GM19193 (cell line): ENCODE data around the gene TMEM115.

Experiments used
- POLR2A ChIP-seq: IDR thresholded peaks from 4 replicates; pipeline ENCODE4 v1.6.1; 2011; ENCODE audit not compliant: insufficient read depth, insufficient read length; ENCODE audit errors: extremely low read depth

TMEM115 gene

GRCh38 chr3:50322115-50322385 is 37.3 kb downstream of the TMEM115 start:
- TF ChIP-seq POLR2A, result no peak

- peak; percentile 58 for TF ChIP-seq POLR2A
Measured at GRCh38 chr3:50321336-50322114, 37.8 kb downstream of the TMEM115 start.

GRCh38 chr3:50320853-50321335 is 38.4 kb downstream of the TMEM115 start:
- no peak for TF ChIP-seq POLR2A

GRCh38 chr3:50319894-50320625 is 39.3 kb downstream of the TMEM115 start:
- no peak for TF ChIP-seq POLR2A

GRCh38 chr3:50319181-50319893 is 40.0 kb downstream of the TMEM115 start:
- TF ChIP-seq POLR2A, result no peak

GRCh38 chr3:50318615-50319014 is 40.7 kb downstream of the TMEM115 start:
- TF ChIP-seq POLR2A, result no peak

GRCh38 chr3:50318163-50318562 is 41.2 kb downstream of the TMEM115 start:
- no peak for TF ChIP-seq POLR2A

- no peak for TF ChIP-seq POLR2A
Measured at GRCh38 chr3:50317300-50317699, 42.0 kb downstream of the TMEM115 start.

- no peak for TF ChIP-seq POLR2A
Measured at GRCh38 chr3:50316657-50317242, 42.6 kb downstream of the TMEM115 start.

- no peak for TF ChIP-seq POLR2A
Measured at GRCh38 chr3:50314816-50315215, 44.5 kb downstream of the TMEM115 start.

- no peak for TF ChIP-seq POLR2A
Measured at GRCh38 chr3:50314342-50314741, 45.0 kb downstream of the TMEM115 start.
